Suprapubic skin (tissue), 4 donors: Measurements from ENCODE around the gene PRICKLE2.

Experiments
- EP300 ChIP-seq: sonication (generic); formaldehyde crosslinking; IDR thresholded peaks from one replicate; pipeline ENCODE4 v1.6.1; 2017; ENCODE audit warnings: antibody characterized with exemption
- POLR2A ChIP-seq, 2 donors: fragments of 450-650 bp; IDR thresholded peaks; one replicate each; pipeline ENCODE4 v1.6.1; 2017; ENCODE audit warnings: antibody characterized with exemption in 2 of 2, mild to moderate bottlenecking in 2 of 2, moderate library complexity in 2 of 2
- POLR2AphosphoS5 ChIP-seq, 3 donors: sonication (generic); formaldehyde crosslinking; IDR thresholded peaks; one replicate each; pipeline ENCODE4 v1.6.1; 2017; ENCODE audit warnings: antibody characterized with exemption in 3 of 3
- TF ChIP-seq, protein P1 (sequence below), 2 donors: fragments of 200-600 bp in 1 of 2; fragments of 450-650 bp in 1 of 2; sonication (generic) in 1 of 2; IDR thresholded peaks; one replicate each; pipeline ENCODE4 v1.5.1; 2016 to 2019; ENCODE audit warnings: antibody characterized with exemption in 2 of 2, mild to moderate bottlenecking in 1 of 2, moderate library complexity in 1 of 2

DNA sequence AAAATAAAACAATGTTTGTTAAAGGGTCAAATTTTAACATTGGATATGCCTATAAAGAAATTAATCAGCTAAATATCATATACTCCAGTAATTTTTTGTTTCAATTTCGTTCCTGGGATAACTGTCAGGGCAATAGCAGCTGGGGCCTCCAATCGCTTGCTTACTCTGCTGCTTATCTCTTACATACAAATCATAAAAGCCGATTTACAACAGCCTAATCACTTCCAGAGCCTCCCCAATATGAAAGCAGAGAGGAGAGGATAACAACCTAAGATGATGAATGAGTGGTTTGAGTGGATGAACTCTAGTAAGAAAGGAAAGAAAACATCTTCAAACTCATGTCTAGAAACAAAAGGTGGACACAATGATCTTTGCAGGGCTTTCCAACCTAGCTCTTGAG is 121.3 kb downstream of the PRICKLE2 start:
- TF ChIP-seq EP300 (no peak), POLR2A (IDR thresholded peaks at IDR 0.05) (no peak), POLR2AphosphoS5 (IDR thresholded peaks at IDR 0.05) (no peak)
- TF ChIP-seq, protein P1, sequence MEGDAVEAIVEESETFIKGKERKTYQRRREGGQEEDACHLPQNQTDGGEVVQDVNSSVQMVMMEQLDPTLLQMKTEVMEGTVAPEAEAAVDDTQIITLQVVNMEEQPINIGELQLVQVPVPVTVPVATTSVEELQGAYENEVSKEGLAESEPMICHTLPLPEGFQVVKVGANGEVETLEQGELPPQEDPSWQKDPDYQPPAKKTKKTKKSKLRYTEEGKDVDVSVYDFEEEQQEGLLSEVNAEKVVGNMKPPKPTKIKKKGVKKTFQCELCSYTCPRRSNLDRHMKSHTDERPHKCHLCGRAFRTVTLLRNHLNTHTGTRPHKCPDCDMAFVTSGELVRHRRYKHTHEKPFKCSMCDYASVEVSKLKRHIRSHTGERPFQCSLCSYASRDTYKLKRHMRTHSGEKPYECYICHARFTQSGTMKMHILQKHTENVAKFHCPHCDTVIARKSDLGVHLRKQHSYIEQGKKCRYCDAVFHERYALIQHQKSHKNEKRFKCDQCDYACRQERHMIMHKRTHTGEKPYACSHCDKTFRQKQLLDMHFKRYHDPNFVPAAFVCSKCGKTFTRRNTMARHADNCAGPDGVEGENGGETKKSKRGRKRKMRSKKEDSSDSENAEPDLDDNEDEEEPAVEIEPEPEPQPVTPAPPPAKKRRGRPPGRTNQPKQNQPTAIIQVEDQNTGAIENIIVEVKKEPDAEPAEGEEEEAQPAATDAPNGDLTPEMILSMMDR (IDR thresholded peaks at IDR 0.05), result no peak
